DMS153 treated with DMSO at 0.1 percent for 48 hours (cell line): ENCODE measurements around the gene PARS2.

Source experiments
- DNase-seq: peaks from one replicate; lab custom pipeline; 2025; ENCODE audit not compliant: unreplicated experiment; lab: John Stamatoyannopoulos, UW

Gene PARS2

GRCh38 chr1:54742282-54742681, 22.0 kb downstream of the PARS2 start:
- no peak for DNase-seq

DNA sequence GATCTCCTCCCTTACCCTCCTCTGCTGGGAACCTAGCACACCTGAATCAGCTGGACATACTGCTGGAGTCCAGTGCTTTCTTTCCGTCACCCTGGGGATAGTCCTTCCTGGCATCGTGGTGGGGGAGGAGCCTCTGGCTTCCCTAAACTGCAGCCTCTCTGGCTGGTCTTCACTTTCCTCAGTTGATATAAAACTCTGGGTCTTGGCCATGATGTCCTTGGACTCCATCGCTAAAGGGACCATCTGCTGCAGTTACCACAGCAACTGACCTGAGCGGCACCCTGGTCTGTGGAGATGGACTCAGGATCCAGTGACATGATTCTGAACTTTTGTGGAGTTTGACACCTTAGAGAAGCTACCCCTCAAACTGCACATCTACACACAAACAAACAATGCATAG, 22.8 kb downstream of the PARS2 start:
- DNase-seq = no peak

DNA sequence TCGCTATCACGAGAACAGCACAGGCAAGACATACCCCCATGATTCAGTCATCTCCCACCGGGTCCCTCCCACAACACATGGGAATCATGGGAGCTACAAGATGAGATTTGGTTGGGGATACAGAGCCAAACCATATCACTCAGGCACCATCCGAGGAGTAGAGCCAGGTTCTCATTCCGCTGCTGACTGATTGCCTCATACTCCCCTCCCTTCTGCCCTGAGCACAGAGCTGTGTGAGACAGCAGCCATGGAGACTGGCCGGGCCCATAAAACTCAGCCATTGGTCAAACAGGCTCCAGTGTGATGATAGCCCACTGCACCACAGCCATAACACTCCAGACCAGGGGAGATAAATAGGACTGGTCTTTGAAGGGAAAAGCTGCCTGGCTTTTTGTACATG, 26.1 kb downstream of the PARS2 start:
- DNase-seq = no peak

GRCh38 chr1:54736685-54737084, 27.6 kb downstream of the PARS2 start:
- DNase-seq = no peak

GRCh38 chr1:54728027-54728426, 36.3 kb downstream of the PARS2 start:
- DNase-seq = no peak

GRCh38 chr1:54724771-54725170, 39.6 kb downstream of the PARS2 start:
- DNase-seq = no peak

GRCh38 chr1:54723985-54724384, 40.3 kb downstream of the PARS2 start:
- DNase-seq = no peak

- no peak for DNase-seq
These were observed 42.6 kb downstream of the PARS2 start for GRCh38 chr1:54721719-54722118.

DNA sequence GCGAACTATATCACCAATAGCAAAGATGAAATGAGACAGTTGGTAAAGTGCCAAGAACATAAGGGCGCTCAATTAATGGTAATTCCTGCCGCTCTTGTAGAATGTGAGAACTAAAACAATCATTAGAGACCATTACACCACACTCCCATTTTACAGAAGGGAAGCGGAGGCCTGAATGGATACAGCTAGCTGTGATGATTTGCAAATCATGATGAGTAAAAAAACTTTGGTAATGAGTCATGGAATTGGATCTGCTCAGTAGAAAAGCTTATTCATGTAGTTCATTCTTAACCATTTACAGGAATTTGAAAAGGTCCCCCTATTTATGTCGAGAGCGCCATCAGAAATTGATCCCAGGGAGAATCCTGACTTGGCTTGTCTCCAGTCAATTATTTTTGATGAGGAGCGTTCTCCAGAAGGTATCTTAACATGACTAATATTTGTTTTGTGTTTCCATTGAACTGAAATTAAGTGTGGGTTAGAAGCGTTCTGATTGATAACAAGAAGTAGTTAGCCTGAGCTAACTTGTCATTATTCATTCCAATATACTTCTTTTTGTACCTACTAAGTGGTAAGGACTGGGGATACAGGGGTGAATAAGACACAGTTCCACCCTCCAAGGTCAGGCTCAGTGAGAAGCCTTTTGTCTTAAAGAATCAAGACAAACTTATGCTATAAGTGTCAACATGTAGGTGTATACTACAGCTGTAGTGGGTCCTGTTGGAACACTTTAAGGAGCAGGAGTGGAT, 47.9 kb downstream of the PARS2 start:
- no peak for DNase-seq

DNA sequence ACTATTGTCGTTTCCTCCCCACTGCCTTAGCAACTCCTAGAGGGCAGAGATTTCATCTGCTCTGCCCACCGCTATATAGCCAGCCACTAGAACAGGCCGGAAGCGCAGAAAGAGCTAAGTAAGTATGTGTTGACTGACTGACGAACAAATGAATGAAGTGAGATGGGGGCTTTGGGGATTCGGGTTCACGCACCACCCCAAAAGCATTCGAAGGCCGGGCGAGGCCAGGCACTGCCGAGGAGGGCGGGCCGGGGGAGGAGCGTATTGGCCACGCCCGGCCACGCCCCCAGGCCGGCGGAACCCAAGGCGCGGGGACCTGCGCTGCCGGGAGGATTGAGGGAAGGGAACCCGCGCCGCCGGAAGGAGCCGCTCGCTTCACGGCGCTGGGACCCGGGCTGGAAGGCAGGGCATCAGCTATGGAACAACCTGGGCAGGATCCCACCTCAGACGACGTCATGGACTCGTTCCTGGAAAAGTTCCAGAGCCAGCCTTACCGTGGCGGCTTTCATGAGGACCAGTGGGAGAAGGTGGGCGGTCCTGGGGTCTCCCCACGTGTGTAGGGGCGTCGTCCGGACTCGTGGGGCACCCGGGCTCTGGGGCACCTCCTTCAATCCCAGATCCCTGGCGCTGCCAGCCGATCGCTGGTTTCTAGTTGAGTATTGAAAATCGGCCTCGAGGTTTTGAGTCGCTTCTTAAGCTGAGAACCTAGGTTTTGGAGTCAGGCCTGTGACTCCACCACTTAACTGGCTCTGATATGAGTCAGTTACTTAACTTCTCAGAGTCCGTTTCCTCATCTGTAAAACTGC, 48.6 kb downstream of the PARS2 start, which contains the start of gene TTC4:
Gene TTC4, plus strand, starts transcription at position 369 of the 806 bp plus-strand sequence. Its CDS starts 48 bp downstream, at position 417.
- peak; percentile 72 for DNase-seq

DNA sequence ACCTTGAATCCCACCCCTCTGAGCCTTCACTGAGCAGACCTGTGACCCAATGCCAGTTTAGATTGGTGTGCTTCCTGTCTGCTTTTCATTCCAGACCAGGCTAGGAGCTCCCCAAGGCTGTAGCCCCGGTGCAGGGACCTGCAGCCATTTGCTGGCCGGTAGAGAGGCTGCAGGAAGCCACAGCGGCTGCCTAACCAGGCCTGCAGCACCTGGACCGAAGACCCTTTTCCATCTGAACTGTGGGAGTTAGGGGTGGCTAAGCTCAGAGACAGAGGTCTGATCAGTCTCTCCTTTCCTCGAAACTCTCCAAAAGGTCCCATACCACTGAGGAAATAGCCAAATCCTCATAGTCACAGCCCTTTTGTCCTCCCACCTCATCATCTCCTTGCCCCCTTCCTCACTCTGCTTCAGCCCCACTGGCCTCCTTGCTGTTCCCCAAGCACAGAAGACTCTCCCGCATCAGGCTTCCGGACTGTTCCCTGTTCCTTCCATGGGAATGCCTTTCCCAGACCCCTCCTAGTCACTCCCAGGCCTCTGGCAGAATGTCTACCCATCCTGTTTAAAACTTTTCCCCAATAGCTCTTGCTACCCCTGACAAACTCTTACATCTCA, 49.3 kb downstream of the PARS2 start:
- DNase-seq = no peak

GRCh38 chr1:54711536-54711935, 52.8 kb downstream of the PARS2 start:
- no peak for DNase-seq

GRCh38 chr1:54710841-54711240, 53.5 kb downstream of the PARS2 start:
- DNase-seq = no peak

GRCh38 chr1:54710434-54710833, 53.9 kb downstream of the PARS2 start:
- no peak for DNase-seq

DNA sequence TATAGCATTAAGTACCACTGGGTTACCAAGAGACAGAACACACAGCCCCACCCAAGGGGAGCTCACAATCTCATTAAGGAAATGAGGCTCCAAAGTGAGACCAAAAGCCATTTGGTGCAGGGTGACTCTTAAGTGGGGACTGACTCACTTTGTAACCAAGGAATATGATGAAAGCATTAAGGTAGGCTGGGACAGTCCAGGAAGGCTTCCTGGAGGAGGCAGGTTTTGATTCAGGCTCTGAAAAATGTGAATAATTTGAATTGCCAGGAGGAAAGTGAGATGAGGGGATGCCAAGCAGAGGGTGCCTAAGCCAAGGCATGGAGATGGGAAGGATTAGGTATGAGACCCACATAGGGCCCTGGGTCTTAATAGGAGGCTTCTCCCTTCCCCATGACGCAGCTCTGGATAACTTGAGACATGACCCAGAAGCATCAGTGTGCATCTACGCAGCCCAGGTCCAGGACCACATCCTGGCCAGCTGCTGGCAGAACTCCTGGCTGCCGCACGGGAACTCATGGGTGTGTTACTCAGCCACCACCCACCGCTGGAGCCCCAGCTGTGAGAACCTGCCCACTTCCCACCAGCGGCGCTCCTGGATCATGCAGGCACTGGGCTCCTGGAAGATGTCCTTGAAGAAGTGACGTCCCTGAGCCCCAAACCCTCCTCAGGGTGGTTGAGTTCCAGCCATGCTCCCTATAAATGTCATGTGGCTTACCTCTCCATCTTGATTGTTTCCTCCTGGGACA, 54.6 kb downstream of the PARS2 start:
- DNase-seq = no peak

DNA sequence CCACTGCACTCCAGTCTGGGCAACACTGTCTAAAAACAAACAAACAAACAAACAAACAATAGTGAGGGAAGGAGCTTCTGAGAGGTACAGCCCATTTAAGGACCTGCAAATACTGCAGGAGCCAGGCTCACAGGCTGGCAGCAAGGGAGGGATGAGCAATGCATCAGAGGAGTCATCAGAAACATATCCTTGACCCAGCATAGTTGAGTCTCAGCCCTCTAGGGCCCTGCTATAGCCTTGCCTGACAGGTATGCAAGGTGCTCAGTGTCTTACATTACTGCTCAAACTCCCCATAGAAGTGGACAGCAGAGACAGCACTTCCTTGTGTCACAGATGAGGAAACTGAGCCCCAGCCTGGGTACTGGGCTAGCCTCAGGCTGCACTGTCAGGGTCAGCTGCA, 55.9 kb downstream of the PARS2 start:
- no peak for DNase-seq
